Measurements from ENCODE around the gene TMEM44.
"Not testable (repeated sequence)": the region's sequence is repeated elsewhere in the genome, so short reads cannot be mapped to it uniquely, and the experiment has no call there.

The TMEM44 gene

GRCh38 chr3:194554473-194555123 is 78.6 kb downstream of the TMEM44 start:
- DNase-seq: no peak

GRCh38 chr3:194552327-194552949 is 80.8 kb downstream of the TMEM44 start:
- no peak for DNase-seq

GRCh38 chr3:194549853-194550252 is 83.4 kb downstream of the TMEM44 start:
- no peak for DNase-seq

- no peak for DNase-seq
Observed at GRCh38 chr3:194548346-194549321, 84.6 kb downstream of the TMEM44 start.

- DNase-seq: no peak
Observed at GRCh38 chr3:194547042-194547441, 86.2 kb downstream of the TMEM44 start.

GRCh38 chr3:194545538-194545937 is 87.7 kb downstream of the TMEM44 start:
- DNase-seq: not testable (repeated sequence)

- no peak for DNase-seq
Observed at GRCh38 chr3:194543550-194543949, 89.7 kb downstream of the TMEM44 start.

- DNase-seq: no peak
Observed at GRCh38 chr3:194541483-194541882, 91.7 kb downstream of the TMEM44 start.

GRCh38 chr3:194540274-194540905 is 92.8 kb downstream of the TMEM44 start:
- no peak for DNase-seq

GRCh38 chr3:194539498-194539897 is 93.7 kb downstream of the TMEM44 start:
- DNase-seq: no peak

GRCh38 chr3:194537732-194538247 is 95.4 kb downstream of the TMEM44 start:
- DNase-seq: no peak

All from stimulated activated CD4-positive, alpha-beta T cell treated with anti-CD3 and anti-CD28 coated beads, Interleukin-4, amount 100 ng/mL, for 24 hours (primary cell).